Stimulated activated CD4-positive, alpha-beta T cell treated with anti-CD3 and anti-CD28 coated beads, Interleukin-12 subunit alpha, Interleukin-12 subunit beta, amount 100 ng/mL, for 48 hours (primary cell): ENCODE measurements around the gene NFXL1.
"Not testable (repeated sequence)": the region's sequence is repeated elsewhere in the genome, so short reads cannot be mapped to it uniquely, and the experiment has no call there.

ENCODE experiments used
- DNase-seq, 3 donors: peaks; one replicate each; pipeline ENCODE4 v3.0.0-alpha.2; 2020; ENCODE audit warnings: low read depth in 2 of 3, low spot score in 1 of 3

Gene NFXL1

DNA sequence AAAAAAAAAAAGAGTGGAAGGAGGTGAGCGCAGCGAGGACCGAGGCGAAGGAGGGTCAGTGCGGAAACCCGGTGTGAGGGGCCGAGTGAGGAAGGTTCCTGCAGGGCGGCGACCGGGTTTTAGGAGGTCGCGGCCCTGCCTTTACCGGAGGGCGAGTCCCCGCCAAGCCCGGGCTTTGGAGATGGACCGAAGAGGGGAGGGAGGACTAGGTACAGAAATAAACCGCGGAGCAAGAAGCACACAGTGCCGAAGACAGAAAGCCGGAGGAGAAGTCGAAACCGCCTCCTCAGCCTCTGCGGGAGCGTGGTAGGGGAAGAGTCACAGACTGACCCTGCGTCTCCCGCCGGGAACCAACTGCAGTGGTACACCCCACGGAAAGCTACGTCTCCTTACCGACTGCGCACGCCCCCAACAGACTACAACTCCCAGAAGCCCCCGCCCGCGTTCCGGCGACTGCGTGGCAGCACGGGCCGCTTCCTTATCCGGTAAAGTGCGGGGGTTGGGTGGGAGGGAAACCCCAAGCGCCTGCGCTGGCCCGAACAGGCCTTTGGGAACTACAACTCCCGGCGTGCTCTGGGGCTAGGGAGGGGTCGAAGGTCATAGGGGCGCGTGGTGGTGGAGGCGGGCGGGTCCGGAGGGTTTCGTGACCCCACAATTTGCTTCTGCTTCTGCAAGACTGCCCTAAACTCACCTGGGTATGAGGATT, at the start of gene NFXL1:
NFXL1 (minus strand) TSS at position 364 of the 706 bp plus-strand sequence. CDS start 380 bp downstream, outside the sequence.
- DNase-seq = peak; percentile 86 to 95 (median 94)

- DNase-seq = no peak
These were observed 40.3 kb upstream of the NFXL1 start for GRCh38 chr4:47954677-47955076.

DNA sequence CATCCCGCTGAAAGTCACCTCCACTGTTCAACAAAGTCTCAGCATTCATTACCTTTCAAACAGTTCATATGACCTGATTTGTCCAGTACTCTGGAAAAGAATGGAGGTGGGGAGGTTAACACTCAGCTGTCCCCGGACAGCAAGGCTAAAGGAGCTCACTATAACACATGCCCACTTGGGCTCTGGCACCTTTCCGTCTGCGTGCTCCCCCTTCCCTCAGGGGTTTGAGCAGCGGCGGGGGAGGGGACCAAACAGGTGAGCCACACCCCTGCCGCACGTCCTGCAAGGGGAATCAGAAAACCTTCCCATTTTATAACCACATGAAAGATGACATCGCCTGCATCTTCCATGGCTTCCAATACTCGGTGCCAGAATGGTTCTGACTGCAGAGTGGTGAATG, 39.9 kb upstream of the NFXL1 start:
- no peak for DNase-seq

GRCh38 chr4:47945930-47946726, 31.7 kb upstream of the NFXL1 start:
- no peak for DNase-seq

DNA sequence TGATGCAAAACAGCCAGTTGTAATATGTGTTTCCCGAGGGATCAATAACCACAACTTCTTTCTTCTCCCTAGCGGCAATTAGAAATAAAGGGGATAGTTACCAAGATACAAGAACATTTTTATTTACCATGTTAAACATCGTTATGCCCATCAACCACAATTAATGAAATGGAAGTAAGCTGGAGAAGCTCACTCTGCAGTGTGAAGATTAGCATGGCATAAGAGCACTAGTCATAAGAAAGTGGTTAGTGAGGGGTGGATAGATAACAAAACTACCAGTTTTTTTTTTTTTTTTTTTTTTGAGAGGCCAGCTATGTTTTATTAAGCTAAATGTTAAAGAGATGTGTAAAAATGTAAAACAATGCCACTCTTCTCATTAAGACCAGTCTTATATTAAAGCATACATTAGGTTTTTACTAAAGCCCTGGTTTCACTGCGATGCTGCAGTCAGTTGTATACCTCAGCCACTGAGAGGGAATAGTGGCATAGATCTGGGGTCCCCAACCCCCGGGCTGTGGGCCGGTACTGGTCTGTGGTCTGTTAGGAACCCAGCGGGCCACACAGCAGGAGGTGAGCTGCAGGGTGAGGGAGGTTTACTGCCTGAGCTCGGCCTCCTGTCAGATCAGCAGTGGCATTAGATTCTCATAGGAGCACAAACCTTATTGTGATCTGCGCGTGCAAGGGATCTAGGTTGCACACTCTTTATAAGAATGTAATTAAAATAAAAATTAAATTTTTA, 27.9 kb upstream of the NFXL1 start:
- DNase-seq = no peak

GRCh38 chr4:47939456-47939855, 25.1 kb upstream of the NFXL1 start:
- DNase-seq = no peak

- DNase-seq = no peak
These were observed 22.0 kb upstream of the NFXL1 start for GRCh38 chr4:47936336-47936735.

GRCh38 chr4:47933840-47934239, 19.5 kb upstream of the NFXL1 start:
- no peak for DNase-seq

- no peak for DNase-seq
These were observed 16.8 kb upstream of the NFXL1 start for GRCh38 chr4:47930971-47931804.

- no peak for DNase-seq
These were observed 15.4 kb upstream of the NFXL1 start for GRCh38 chr4:47929682-47930201.

- peak in 2 of 3 donors; percentile 26 to 42 for DNase-seq
These were observed 12.4 kb upstream of the NFXL1 start for GRCh38 chr4:47926667-47927258.

- not testable (repeated sequence) for DNase-seq
These were observed 8.9 kb upstream of the NFXL1 start for GRCh38 chr4:47923261-47923608.

- DNase-seq = not testable (repeated sequence)
These were observed 8.3 kb upstream of the NFXL1 start for GRCh38 chr4:47922436-47923260.

DNA sequence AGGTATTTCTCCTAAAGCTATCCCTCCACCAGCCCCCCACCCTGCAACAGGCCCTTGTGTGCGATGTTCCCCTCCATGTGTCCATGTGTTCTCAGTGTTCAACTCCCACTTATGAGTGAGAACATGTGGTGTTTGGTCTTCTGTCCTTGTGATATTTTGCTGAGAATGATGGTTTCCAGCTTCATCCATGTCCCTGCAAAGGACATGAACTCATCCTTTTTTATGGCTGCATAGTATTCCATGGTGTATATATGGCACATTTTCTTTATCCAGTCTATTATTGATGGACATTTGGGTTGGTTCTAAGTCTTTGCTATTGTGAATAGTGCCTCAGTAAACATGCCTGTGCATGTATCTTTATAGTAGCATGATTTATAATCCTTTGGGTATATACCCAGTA, 2.8 kb upstream of the NFXL1 start:
- not testable (repeated sequence) for DNase-seq

- no peak for DNase-seq
These were observed 995 bp upstream of the NFXL1 start for GRCh38 chr4:47915378-47915777.

DNA sequence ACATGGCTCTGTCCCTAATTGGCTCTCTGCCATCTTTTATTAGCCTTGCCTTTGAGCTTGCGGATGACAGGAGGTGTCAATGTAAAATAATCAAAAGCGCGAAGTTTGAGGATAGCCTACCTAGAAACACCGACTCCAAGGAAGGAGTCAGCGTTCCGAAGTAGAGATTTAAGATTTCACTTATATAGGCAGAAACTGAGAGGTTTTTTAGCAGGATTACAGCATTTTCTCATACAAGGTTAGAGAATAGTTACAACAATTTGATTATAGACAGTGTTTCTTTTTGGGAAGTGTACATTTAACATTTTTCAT, 499 bp upstream of the NFXL1 start:
- DNase-seq = no peak

GRCh38 chr4:47913861-47914219, 543 bp downstream of the NFXL1 start:
- DNase-seq = peak in 1 of 3 donors; percentile 23

GRCh38 chr4:47913330-47913729, 1.1 kb downstream of the NFXL1 start:
- no peak for DNase-seq

DNA sequence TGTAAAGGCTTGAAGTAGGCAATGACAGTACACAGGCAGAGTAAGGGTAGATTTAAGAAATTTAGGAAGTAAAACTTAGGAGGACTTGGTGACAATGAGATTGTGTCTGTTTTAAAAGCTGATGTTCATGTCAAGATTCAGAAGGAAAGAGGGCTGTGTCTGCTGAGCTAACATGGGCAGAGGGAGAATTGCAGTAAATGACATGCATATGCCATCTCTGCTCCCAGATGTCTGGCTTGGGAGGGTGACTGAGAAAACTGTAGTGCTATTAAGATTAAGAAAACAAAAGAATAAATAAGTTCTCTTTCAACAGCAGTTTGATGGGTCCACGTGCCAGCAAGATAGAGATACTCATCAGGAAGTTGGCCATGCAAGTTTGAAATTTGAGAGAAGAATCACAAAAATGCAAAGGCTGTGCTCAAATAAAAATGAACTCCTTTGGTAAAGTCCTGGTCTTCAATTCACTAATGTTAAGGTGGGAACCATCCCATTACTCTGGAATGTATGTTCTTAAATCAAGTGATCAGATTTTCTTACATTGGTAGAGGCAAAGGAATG, 7.2 kb downstream of the NFXL1 start:
- DNase-seq = no peak
